Right atrium auricular region (tissue), 2 donors: ENCODE results near the gene MAPT. TPM values are rescaled to one million over a fixed set of nuclear protein-coding genes. Genes with fewer than 3 reads are reported as not detected.
"Not testable (repeated sequence)": the region's sequence is repeated elsewhere in the genome, so short reads cannot be mapped to it uniquely, and the experiment has no call there.

Experiments
- DNase-seq: peaks from one replicate; pipeline ENCODE4 v3.0.0-alpha.2; 2019; ENCODE audit warnings: low spot score
- H3K27ac ChIP-seq, 2 donors: fragments of 200-600 bp; sonication (generic); 1 replicate in 1 of 2; 2 replicates in 1 of 2; pipeline ENCODE4 v1.5.1; 2016 to 2019
- H3K27me3 ChIP-seq, 2 donors: fragments of 200-600 bp; sonication (generic); one replicate each; pipeline versions ENCODE4 v1.5.1 to v1.6.0; 2017 to 2019
- H3K36me3 ChIP-seq: fragments of 200-600 bp; sonication (generic); one replicate; pipeline ENCODE4 v1.5.1; 2016
- H3K4me1 ChIP-seq, 2 donors: fragments of 200-600 bp; sonication (generic); one replicate each; pipeline versions ENCODE4 v1.5.1 to v1.6.0; 2017 to 2019
- H3K4me3 ChIP-seq, 2 donors: fragments of 200-600 bp; sonication (generic); 1 replicate in 1 of 2; 2 replicates in 1 of 2; pipeline ENCODE4 v1.5.1; 2017 to 2019; ENCODE audit warnings: mild to moderate bottlenecking in 1 of 2, moderate library complexity in 1 of 2
- H3K9me3 ChIP-seq, 2 donors: fragments of 200-600 bp; sonication (generic); one replicate each; pipeline ENCODE4 v1.5.1; 2019
- CTCF ChIP-seq, 2 donors: fragments of 200-600 bp; sonication (generic); IDR thresholded peaks; one replicate each; pipeline ENCODE4 v1.5.1; 2019; ENCODE audit warnings: antibody characterized with exemption in 2 of 2
- total RNA-seq, 2 donors: library from RNA; depleted of rRNA; stranded (reverse); fragments of >200 nt; gene quantifications; one replicate each; pipeline ENCODE4 v1.1.0, GENCODE V29; 2016

Gene MAPT
- total RNA-seq, 2 donors from 2014 or later: 7.8 to 23.0 TPM

- no peaks in the 10 kb centered on the region for H3K36me3 ChIP-seq
- H3K4me3 ChIP-seq: no peak overlapping the region
- H3K27me3 ChIP-seq: no peaks in the 10 kb centered on the region
- H3K4me1 ChIP-seq: peaks cover 0 to 6% of the 10 kb centered on the region in 2 donors
- TF ChIP-seq CTCF (IDR thresholded peaks at IDR 0.05): no peak
- H3K27ac ChIP-seq: no peak overlapping the region
- H3K9me3 ChIP-seq: no peaks in the 10 kb centered on the region
- no peak for DNase-seq
Measured at GRCh38 chr17:46001390-46002310, 107.3 kb downstream of the MAPT start.

- H3K9me3 ChIP-seq: no peaks in the 10 kb centered on the region
- TF ChIP-seq CTCF (IDR thresholded peaks at IDR 0.05): peak; percentile 96 to 99
- no peaks in the 10 kb centered on the region for H3K36me3 ChIP-seq
- DNase-seq: peak; percentile 80
- H3K27ac ChIP-seq: no peak overlapping the region
- H3K4me1 ChIP-seq: peaks cover 0 to 6% of the 10 kb centered on the region in 2 donors
- H3K4me3 ChIP-seq: no peak overlapping the region
- H3K27me3 ChIP-seq: no peaks in the 10 kb centered on the region
Measured at GRCh38 chr17:46002311-46002972, 108.1 kb downstream of the MAPT start.

GRCh38 chr17:46002973-46003316 is 108.6 kb downstream of the MAPT start:
- Histone ChIP-seq H3K4me1 (peaks cover 0 to 6% of the 10 kb centered on the region in 2 donors), H3K4me3 (no peak overlapping the region), H3K27ac (no peak overlapping the region), H3K9me3 (no peaks in the 10 kb centered on the region), H3K36me3 (no peaks in the 10 kb centered on the region), H3K27me3 (no peaks in the 10 kb centered on the region)
- DNase-seq: no peak
- no peak for TF ChIP-seq CTCF (IDR thresholded peaks at IDR 0.05)

- Histone ChIP-seq H3K36me3 (no peaks in the 10 kb centered on the region), H3K4me3 (no peak overlapping the region), H3K27me3 (no peaks in the 10 kb centered on the region), H3K9me3 (no peaks in the 10 kb centered on the region), H3K27ac (no peak overlapping the region), H3K4me1 (peaks cover 0 to 6% of the 10 kb centered on the region in 2 donors)
- TF ChIP-seq CTCF (IDR thresholded peaks at IDR 0.05): no peak
- DNase-seq: no peak
Measured at GRCh38 chr17:46003907-46004748, 109.8 kb downstream of the MAPT start.

GRCh38 chr17:46006082-46006481 is 111.7 kb downstream of the MAPT start:
- H3K36me3 ChIP-seq, H3K27ac ChIP-seq, DNase-seq, H3K4me3 ChIP-seq, H3K9me3 ChIP-seq, H3K27me3 ChIP-seq, H3K4me1 ChIP-seq: not testable (repeated sequence)
